ENCODE measurements around the gene IFIT3.

DNA sequence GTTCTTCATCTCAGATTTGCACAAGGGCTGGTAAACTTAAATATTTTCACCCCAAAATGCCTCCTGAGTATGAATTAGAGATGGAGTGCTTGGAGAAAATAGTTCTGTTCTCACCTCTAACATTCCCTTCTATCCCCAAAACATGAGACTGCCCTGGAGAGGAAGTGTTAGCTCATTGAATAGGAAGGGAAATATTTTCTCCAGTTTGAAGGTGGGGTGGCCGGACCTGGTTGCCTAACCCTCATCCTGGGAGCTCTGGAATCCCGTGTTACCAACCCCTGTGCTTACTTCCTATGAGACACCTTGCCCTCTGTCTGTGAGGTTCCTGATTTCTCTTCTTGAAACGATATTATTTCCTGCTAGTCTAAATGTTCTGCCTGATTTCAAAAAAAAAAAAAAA is 25.2 kb upstream of the IFIT3 start:
- TF ChIP-seq CTCF (conservative IDR thresholded peaks at IDR 0.05), result no peak
- TF ChIP-seq EZH2 (IDR thresholded peaks at IDR 0.05; ENCODE audit: low read depth), result no peak
